Cardiac fibroblast (primary cell): ENCODE measurements around the gene KLHL29.

Source experiments
- DNase-seq, 2 donors: peaks; one replicate each; pipeline versions ENCODE4 v3.0.0 to v3.0.0-alpha.2; 2010; ENCODE audit warnings: low read depth in 2 of 2
- H3K4me3 ChIP-seq, 2 donors: replicated peaks in 1 of 2; 1 replicate in 1 of 2; 2 replicates in 1 of 2; pipeline ENCODE4 v1.5.1; 2011; ENCODE audit warnings: low read depth in 2 of 2, low read length in 2 of 2, mild to moderate bottlenecking in 2 of 2, moderate library complexity in 1 of 2
- CTCF ChIP-seq: IDR thresholded peaks from one replicate; pipeline ENCODE4 v1.5.1; 2011; ENCODE audit warnings: low read depth, mild to moderate bottlenecking, low read length, inconsistent platforms

The KLHL29 gene

DNA sequence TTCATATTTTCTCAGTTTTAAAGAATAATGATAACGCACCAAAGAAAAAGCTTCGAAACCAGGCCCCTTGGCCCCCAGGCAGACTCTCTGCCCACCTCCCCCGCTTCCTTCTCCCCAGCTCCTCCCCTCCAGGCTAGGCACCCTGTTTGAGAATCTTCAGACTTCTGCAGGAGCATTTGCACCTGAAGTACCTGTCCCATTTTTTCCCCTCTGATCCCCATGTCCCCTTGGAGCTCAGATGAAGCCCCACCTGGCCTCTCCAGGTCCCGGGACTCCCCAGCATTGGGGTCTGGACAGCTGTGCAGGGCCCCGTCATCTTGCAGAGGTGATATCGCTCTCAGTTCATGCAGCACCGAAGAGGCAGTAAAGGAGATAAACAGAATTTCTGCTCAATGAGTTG lies 35.5 kb upstream of the KLHL29 start:
- H3K4me3 ChIP-seq = no peak overlapping the region
- no peak for TF ChIP-seq CTCF
- DNase-seq = no peak

GRCh38 chr2:23350041-23350791 lies 34.8 kb upstream of the KLHL29 start:
- DNase-seq = peak in 1 of 2 donors; percentile 22
- no peak for TF ChIP-seq CTCF
- H3K4me3 ChIP-seq = no peak overlapping the region

- no peak overlapping the region for H3K4me3 ChIP-seq
- DNase-seq = no peak
Observed at GRCh38 chr2:23350792-23351355, 34.1 kb upstream of the KLHL29 start.

DNA sequence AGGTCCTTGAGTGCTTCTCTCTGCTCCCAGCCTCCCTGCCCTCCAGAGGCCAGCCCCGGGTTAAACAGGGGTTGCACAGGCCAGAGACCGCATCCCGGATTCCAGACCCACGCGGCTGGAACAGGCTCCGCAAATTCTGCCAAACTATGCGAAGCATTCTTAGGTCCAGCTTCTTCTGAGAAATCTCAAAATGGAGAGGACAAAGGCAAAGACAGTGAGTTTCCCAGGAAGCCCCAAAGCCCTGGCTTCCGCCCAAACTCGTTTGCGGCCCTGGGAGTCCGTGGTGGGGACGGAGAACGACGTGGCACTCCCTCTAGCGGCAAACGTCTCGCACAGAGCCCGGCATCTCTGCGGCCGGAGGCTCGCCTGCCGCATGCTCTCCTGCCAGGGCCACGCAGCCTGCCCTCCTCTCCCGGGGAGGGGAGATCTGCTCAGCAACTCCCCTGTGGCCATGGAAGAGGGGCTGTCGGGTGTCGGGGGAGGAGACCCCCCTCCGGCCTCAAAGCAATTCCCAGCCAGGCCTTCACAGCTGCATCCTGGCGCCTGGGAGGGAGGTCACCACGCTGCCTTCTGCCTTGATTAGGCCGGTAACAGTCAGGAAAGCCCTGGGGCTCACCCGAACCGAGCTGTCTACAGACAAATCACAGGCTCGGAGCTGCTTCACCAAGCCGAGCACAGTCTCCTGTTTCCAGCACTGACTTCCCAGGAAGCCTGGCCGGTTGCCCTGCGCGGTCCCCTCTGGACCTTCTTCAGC lies 33.4 kb upstream of the KLHL29 start:
- DNase-seq = peak; percentile 79 to 89
- H3K4me3 ChIP-seq = peak overlapping the region in 1 of 2 donors; percentile 4
- TF ChIP-seq CTCF = peak; percentile 90

More at GRCh38 chr2:23350792-23351355, 34.1 kb upstream of the KLHL29 start:
- TF ChIP-seq CTCF = no peak

GRCh38 chr2:23354554-23354953 lies 30.4 kb upstream of the KLHL29 start:
- no peak for DNase-seq
- no peak overlapping the region for H3K4me3 ChIP-seq
- no peak for TF ChIP-seq CTCF

DNA sequence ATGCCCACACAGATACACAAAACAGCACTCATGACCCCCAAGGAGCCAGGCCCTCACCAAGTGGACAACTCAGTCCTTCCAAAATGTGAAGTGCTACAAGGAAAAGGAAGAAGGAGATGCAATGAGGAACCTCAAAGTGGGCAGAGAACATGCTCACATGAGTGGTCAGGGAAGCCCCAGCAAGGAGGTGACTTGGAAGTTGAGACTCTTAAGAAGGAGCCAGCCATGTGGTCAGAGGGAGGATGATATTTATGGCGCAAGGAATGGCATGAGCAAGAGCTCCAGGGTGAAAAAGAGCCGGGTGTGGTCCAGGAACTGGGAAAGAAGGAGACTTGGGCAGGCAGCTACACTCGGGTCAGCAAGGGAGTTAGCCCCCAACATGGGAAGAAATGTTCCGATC lies 30.0 kb upstream of the KLHL29 start:
- no peak overlapping the region for H3K4me3 ChIP-seq
- DNase-seq = no peak
- TF ChIP-seq CTCF = no peak
